Ovary (tissue), 1 donor: ENCODE measurements around the gene KRT73.

Source experiments
- EP300 ChIP-seq: sonication (generic); formaldehyde crosslinking; IDR thresholded peaks from one replicate; pipeline ENCODE4 v1.6.1; 2017; ENCODE audit warnings: antibody characterized with exemption
- POLR2A ChIP-seq: fragments of 450-650 bp; IDR thresholded peaks from one replicate; pipeline ENCODE4 v1.6.1; 2017; ENCODE audit warnings: antibody characterized with exemption, mild to moderate bottlenecking, moderate library complexity

- TF ChIP-seq POLR2A = no peak
- no peak for TF ChIP-seq EP300
Measured at GRCh38 chr12:52568111-52568510, 50.2 kb downstream of the KRT73 start.
